SU-DHL-6 (cell line): ENCODE data around the gene DNAH3.

Experiments
- H2AFZ ChIP-seq: fragments of 200-600 bp; sonication (generic); 2 replicates; pipeline ENCODE4 v1.6.1; 2014; ENCODE audit warnings: low read depth, mild to moderate bottlenecking, moderate library complexity, mixed read lengths, antibody characterized with exemption, low read length; ENCODE audit not compliant: severe bottlenecking
- H3F3A ChIP-seq: fragments of 200-600 bp; shearing (Covaris generic); 2 replicates; pipeline ENCODE4 v1.6.0; 2016; ENCODE audit warnings: antibody characterized with exemption, mild to moderate bottlenecking; ENCODE audit not compliant: insufficient read depth
- H3K27ac ChIP-seq: fragments of 200-600 bp; sonication (generic); 2 replicates; pipeline ENCODE4 v1.5.1; 2016; ENCODE audit warnings: low read depth, mild to moderate bottlenecking, low read length, moderate library complexity, mixed read lengths
- H3K27me3 ChIP-seq: fragments of 200-600 bp; sonication (generic), shearing (Covaris generic); 2 replicates; pipeline ENCODE4 v1.6.0; 2014; ENCODE audit warnings: mild to moderate bottlenecking, low read length
- H3K36me3 ChIP-seq: fragments of 200-600 bp; sonication (generic); 2 replicates; pipeline ENCODE4 v1.6.1; 2014; ENCODE audit warnings: mild to moderate bottlenecking, low read length, mixed read lengths
- H3K4me2 ChIP-seq: fragments of 300-600, 200-600 bp; shearing (Covaris generic), sonication (generic); 2 replicates; pipeline ENCODE4 v1.6.0; 2014; ENCODE audit warnings: low read length, low read depth, mild to moderate bottlenecking; ENCODE audit not compliant: poor library complexity, severe bottlenecking
- H3K4me3 ChIP-seq: fragments of 200-600 bp; sonication (generic); 2 replicates; pipeline ENCODE4 v1.5.1; 2014; ENCODE audit warnings: antibody characterized with exemption, low read length, mild to moderate bottlenecking, mixed read lengths; ENCODE audit not compliant: insufficient read depth, poor library complexity, severe bottlenecking
- H3K79me2 ChIP-seq: fragments of 200-600 bp; sonication (generic); 2 replicates; pipeline ENCODE4 v1.6.1; 2014; ENCODE audit warnings: mild to moderate bottlenecking, low read length, moderate library complexity; ENCODE audit not compliant: insufficient read depth
- H3K9ac ChIP-seq: fragments of 200-600 bp; sonication (generic); 2 replicates; pipeline ENCODE4 v1.7.0; 2014; ENCODE audit warnings: mild to moderate bottlenecking, low read length
- H3K9me2 ChIP-seq: fragments of 200-600 bp; sonication (generic); replicated peaks from 2 replicates; pipeline ENCODE4 v1.6.1; 2014; ENCODE audit warnings: low read length; ENCODE audit not compliant: insufficient read depth
- H3K9me3 ChIP-seq: fragments of 200-600 bp; sonication (generic); 2 replicates; pipeline ENCODE4 v1.6.1; 2014; ENCODE audit warnings: low read length, mixed read lengths; ENCODE audit not compliant: insufficient read depth
- H4K20me1 ChIP-seq: fragments of 200-600 bp; sonication (generic); 2 replicates; pipeline ENCODE4 v1.6.1; 2014; ENCODE audit warnings: low read depth, mild to moderate bottlenecking, antibody characterized with exemption, low read length, moderate library complexity, mixed read lengths
- EZH2phosphoT487 ChIP-seq: fragments of 200-600 bp; sonication (generic), shearing (Covaris generic); conservative IDR thresholded peaks from 2 replicates; pipeline ENCODE4 v1.6.1; 2018; ENCODE audit warnings: mild to moderate bottlenecking, antibody characterized with exemption, low read length, moderate library complexity, mixed read lengths
- TF ChIP-seq, protein P1 (sequence below): fragments of 200-600 bp; sonication (generic); IDR thresholded peaks from one replicate; pipeline ENCODE4 v1.5.1; 2017; ENCODE audit warnings: antibody characterized with exemption, mild to moderate bottlenecking, low read length, moderate library complexity; ENCODE audit not compliant: insufficient read depth, poor library complexity, severe bottlenecking

DNAH3 gene

DNA sequence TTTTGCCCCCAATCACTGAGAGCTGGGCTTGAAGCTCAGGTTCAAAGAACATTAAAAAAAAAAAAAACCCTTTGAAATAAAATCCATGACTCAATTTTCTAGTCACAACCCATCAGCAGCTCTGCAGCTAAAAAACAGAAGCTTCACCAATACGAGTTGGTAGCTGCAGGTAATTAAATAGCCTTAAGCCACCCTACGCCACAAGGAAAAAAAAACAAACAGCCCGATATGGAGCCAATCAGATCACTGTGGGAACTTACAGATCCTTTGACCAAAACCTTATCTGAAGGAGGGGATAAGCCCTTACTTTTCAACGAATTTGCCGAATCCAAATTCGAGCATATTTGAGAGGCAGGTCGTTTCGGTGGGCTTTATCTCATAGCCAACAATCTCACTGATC, 69.3 kb downstream of the DNAH3 start:
- Histone ChIP-seq H3K4me3 (no peak overlapping the region), H3K9ac (no peak overlapping the region), H3K9me2 (no peaks in the 10 kb centered on the region), H3K4me2 (no peak overlapping the region), H3K27ac (no peak overlapping the region), H3K36me3 (no peaks in the 10 kb centered on the region), H4K20me1 (no peaks in the 10 kb centered on the region), H3K9me3 (no peaks in the 10 kb centered on the region), H3K79me2 (no peaks in the 10 kb centered on the region), H3K27me3 (no peaks in the 10 kb centered on the region), H3F3A (no peaks in the 10 kb centered on the region), H2AFZ (no peak overlapping the region)
- TF ChIP-seq, protein P1, sequence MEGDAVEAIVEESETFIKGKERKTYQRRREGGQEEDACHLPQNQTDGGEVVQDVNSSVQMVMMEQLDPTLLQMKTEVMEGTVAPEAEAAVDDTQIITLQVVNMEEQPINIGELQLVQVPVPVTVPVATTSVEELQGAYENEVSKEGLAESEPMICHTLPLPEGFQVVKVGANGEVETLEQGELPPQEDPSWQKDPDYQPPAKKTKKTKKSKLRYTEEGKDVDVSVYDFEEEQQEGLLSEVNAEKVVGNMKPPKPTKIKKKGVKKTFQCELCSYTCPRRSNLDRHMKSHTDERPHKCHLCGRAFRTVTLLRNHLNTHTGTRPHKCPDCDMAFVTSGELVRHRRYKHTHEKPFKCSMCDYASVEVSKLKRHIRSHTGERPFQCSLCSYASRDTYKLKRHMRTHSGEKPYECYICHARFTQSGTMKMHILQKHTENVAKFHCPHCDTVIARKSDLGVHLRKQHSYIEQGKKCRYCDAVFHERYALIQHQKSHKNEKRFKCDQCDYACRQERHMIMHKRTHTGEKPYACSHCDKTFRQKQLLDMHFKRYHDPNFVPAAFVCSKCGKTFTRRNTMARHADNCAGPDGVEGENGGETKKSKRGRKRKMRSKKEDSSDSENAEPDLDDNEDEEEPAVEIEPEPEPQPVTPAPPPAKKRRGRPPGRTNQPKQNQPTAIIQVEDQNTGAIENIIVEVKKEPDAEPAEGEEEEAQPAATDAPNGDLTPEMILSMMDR, result no peak
- TF ChIP-seq EZH2phosphoT487, result no peak

DNA sequence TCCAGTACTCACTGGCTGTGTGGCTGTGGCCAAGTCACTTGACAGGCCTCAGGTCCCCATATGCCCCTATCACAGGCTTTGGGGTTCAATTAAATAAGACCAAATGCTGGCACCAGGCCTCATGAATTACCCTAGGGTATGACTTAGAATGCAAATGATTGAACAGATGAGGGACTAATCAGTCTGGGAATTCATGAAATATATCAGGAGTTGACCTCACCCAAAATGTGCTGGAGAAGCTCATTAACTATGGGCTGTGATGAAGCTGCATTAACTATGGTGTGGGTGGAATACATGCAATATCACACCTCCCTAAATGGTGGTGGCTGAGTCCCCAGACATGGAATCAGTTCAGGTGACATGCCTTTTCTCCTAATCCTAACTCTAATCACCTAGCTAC, 72.1 kb downstream of the DNAH3 start:
- H3F3A ChIP-seq, result no peaks in the 10 kb centered on the region
- TF ChIP-seq EZH2phosphoT487, result no peak
- TF ChIP-seq, protein P1, result no peak
- no peak overlapping the region for H3K27ac ChIP-seq
- H3K79me2 ChIP-seq, result no peaks in the 10 kb centered on the region
- H3K9ac ChIP-seq, result no peak overlapping the region
- H3K9me2 ChIP-seq, result no peaks in the 10 kb centered on the region
- no peak overlapping the region for H3K4me3 ChIP-seq
- H3K9me3 ChIP-seq, result no peaks in the 10 kb centered on the region
- H3K27me3 ChIP-seq, result no peaks in the 10 kb centered on the region
- no peaks in the 10 kb centered on the region for H3K36me3 ChIP-seq
- H2AFZ ChIP-seq, result no peak overlapping the region
- H3K4me2 ChIP-seq, result no peak overlapping the region
- no peaks in the 10 kb centered on the region for H4K20me1 ChIP-seq

DNA sequence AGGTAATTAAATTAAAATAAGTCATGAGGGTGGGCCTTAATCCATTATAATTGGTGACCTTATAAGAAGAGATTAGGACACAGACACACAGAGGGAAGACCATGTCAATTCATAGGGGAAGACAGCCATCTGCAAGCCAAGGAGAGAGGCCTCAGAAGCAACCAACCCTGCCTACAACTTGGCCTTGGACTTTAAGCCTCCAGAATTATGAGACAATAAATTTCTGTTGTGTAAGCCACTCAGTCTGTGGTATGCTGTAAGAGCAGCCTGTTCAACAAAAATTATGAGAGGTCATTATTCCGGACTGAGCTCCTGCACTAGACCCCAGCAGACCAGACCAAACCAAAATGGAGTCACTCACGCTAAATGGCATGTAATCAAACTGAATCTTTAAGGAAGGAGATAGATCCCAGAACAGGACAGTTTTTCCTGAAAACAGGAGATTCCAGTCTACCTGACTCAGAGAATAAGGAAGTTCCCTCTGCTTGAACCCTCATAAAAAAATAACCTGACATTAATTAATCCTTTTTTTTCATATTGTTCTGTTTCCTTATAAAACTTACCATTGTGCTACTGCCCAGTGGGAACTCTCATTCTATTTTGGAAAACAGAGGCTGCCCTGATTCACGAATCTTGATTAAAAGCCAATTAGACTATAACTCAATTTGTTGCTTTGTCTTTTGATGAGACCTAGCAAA, 74.3 kb downstream of the DNAH3 start:
- H3K4me3 ChIP-seq, result no peak overlapping the region
- no peaks in the 10 kb centered on the region for H3K27me3 ChIP-seq
- no peak overlapping the region for H2AFZ ChIP-seq
- no peaks in the 10 kb centered on the region for H3K79me2 ChIP-seq
- no peaks in the 10 kb centered on the region for H3K9me3 ChIP-seq
- no peaks in the 10 kb centered on the region for H3K36me3 ChIP-seq
- no peaks in the 10 kb centered on the region for H3F3A ChIP-seq
- no peak overlapping the region for H3K9ac ChIP-seq
- H4K20me1 ChIP-seq, result no peaks in the 10 kb centered on the region
- H3K9me2 ChIP-seq, result no peaks in the 10 kb centered on the region
- no peak overlapping the region for H3K4me2 ChIP-seq
- TF ChIP-seq EZH2phosphoT487, result no peak
- TF ChIP-seq, protein P1, result no peak
- no peak overlapping the region for H3K27ac ChIP-seq

DNA sequence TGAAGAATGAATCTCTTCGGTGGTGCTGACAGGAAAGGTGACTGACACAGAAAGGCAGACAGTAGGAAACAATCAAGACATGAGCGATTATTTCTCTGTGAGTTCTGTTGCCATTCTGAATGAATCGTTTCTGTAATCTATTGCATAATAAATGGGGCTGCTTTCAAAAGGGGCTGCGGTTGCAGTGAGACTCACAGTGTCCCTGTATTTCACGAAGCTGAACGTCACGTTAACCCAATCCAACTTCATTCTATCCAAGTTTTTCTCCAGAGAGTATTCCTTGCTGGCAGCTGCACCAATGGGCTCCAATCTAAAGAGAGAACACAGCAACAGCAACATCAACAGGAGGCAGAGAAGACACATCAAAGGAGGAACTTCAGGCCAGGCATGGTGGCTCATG, 75.4 kb downstream of the DNAH3 start:
- no peaks in the 10 kb centered on the region for H3K9me3 ChIP-seq
- no peaks in the 10 kb centered on the region for H3F3A ChIP-seq
- H3K9me2 ChIP-seq, result no peaks in the 10 kb centered on the region
- TF ChIP-seq EZH2phosphoT487, result no peak
- TF ChIP-seq, protein P1, result no peak
- H3K27me3 ChIP-seq, result no peaks in the 10 kb centered on the region
- H3K4me2 ChIP-seq, result no peak overlapping the region
- no peaks in the 10 kb centered on the region for H3K36me3 ChIP-seq
- no peak overlapping the region for H2AFZ ChIP-seq
- H3K9ac ChIP-seq, result no peak overlapping the region
- H4K20me1 ChIP-seq, result no peaks in the 10 kb centered on the region
- H3K27ac ChIP-seq, result no peak overlapping the region
- no peaks in the 10 kb centered on the region for H3K79me2 ChIP-seq
- no peak overlapping the region for H3K4me3 ChIP-seq
